ENCODE measurements around the gene ZG16B.

DNA sequence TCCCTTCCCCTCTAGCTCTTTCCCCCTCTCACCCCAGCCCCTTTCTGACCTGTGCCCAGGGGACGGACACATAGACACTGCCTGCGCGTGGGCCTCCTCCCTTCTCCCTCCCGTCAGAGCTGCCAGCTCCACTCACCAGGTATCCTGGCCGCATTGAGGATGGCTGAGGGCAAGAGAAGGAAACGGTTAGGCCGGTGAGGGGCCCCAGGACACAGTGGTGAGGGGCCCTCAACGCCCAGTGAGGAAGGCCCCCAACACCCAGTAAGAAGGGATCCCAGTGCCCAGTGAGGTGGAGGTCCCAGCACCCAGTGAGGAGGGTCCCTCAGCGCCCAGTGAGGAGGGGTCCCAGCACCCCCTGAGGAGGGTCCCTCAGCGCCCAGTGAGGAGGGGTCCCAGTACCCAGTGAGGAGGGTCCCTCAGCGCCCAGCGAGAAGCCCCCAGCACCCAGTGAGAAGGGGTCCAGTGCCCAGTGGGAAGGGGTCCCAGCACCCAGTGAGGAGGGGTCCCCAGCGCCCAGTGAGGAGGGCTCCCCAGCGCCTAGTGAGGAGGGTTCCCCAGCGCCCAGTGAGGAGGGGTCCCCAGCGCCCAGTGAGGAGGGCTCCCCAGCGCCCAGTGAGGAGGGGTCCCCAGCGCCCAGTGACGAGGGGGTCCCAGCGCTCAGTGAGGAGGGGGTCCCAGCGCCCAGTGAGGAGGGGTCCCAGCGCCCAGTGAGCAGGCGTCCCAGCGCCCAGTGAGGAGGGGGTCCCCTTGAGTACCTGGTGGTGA is 26.8 kb downstream of the ZG16B start:
- TF ChIP-seq, protein P1, sequence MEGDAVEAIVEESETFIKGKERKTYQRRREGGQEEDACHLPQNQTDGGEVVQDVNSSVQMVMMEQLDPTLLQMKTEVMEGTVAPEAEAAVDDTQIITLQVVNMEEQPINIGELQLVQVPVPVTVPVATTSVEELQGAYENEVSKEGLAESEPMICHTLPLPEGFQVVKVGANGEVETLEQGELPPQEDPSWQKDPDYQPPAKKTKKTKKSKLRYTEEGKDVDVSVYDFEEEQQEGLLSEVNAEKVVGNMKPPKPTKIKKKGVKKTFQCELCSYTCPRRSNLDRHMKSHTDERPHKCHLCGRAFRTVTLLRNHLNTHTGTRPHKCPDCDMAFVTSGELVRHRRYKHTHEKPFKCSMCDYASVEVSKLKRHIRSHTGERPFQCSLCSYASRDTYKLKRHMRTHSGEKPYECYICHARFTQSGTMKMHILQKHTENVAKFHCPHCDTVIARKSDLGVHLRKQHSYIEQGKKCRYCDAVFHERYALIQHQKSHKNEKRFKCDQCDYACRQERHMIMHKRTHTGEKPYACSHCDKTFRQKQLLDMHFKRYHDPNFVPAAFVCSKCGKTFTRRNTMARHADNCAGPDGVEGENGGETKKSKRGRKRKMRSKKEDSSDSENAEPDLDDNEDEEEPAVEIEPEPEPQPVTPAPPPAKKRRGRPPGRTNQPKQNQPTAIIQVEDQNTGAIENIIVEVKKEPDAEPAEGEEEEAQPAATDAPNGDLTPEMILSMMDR (conservative IDR thresholded peaks at IDR 0.05; ENCODE audit: low read depth, low read length) = no peak
- no peak for TF ChIP-seq EZH2phosphoT487 (IDR thresholded peaks at IDR 0.05; ENCODE audit: borderline replicate concordance, low read length)

Measured in PC-3 (cell line).